ENCODE data around the gene LRG1.
"Not testable (repeated sequence)": the region's sequence is repeated elsewhere in the genome, so short reads cannot be mapped to it uniquely, and the experiment has no call there.

The LRG1 gene

DNA sequence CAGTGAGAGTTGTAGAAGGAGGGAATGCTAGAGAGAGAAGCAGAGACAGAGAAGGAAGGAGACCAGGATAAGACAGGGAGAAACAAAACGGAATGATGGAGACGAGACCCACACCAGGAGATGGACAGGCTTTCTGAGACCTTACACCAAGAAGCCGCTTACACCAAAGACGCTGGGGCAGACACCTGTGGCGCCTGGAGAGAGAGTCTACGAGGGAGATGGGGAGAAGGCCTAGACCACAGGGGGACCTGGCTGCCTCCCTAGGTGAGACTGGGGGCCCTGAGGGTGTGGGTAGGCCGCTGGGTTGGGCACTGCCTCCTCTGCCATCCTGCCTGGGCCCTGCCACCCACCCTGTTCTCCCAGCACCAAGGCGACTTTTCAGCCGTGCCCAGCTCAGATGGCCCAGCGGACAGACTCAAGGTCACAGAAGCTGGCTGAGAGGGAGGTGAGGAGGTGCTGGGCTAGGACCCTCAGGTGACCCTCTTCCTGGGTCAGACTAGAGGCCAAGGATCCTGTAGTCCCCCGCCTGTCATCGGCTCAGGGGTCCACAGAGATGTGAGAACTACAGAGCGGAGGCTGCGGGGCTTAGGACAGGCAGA lies 9.8 kb downstream of the LRG1 start:
- no peak for DNase-seq (ENCODE audit: low read depth in 2 of 2, low spot score in 1 of 2)

GRCh38 chr19:4528843-4529242 lies 11.0 kb downstream of the LRG1 start:
- no peak for DNase-seq (ENCODE audit: low read depth in 2 of 2, low spot score in 1 of 2)

- DNase-seq (ENCODE audit: low read depth in 2 of 2, low spot score in 1 of 2) = not testable (repeated sequence)
Measured at GRCh38 chr19:4527377-4527776, 12.5 kb downstream of the LRG1 start.

- DNase-seq (ENCODE audit: low read depth in 2 of 2, low spot score in 1 of 2) = no peak
Measured at GRCh38 chr19:4525563-4526002, 14.3 kb downstream of the LRG1 start.

- peak in 1 of 2 donors; percentile 48 for DNase-seq (ENCODE audit: low read depth in 2 of 2, low spot score in 1 of 2)
Measured at GRCh38 chr19:4524808-4525562, 14.9 kb downstream of the LRG1 start.

DNA sequence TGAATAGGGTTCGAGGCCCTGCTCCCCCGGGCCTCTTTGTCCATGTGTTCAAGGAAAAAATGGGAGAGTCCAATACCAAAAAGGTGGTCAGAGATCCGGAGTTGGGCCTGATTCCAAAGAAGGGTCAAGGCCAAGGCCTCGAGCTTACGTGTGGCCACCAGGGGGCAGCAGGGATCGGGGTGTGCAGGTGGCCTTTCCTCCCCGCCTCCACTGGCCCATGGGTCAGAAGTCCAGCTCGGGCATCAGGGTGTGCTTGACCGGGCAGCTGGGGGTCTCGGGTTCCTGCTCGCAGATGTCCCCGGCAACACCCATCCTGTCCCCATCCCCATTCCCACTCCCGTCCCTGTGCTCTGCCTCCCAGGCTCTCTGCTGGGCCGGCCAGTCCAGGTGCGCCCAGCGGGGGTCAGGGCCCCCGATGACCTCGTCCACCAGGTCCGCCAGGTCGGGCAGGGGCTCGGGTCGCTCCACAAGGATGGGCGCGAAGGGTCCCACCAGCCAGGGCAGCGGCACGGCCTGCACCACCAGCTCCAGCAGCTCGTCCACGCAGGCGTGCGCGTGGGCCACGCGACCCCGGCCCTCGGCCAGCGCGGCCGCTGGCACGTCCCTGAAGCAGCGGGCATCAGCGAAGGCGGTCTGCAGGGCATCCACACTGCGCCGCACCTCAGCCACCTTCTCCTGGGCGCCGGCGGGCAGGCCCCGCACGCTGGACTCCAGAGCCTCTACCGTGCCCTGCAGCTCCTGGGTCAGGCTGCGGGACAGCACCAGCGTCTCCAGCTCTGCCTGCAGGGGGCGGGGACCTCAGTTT lies 16.3 kb downstream of the LRG1 start:
- no peak for DNase-seq (ENCODE audit: low read depth in 2 of 2, low spot score in 1 of 2)

GRCh38 chr19:4522291-4523002 lies 17.4 kb downstream of the LRG1 start:
- DNase-seq (ENCODE audit: low read depth in 2 of 2, low spot score in 1 of 2) = no peak

DNA sequence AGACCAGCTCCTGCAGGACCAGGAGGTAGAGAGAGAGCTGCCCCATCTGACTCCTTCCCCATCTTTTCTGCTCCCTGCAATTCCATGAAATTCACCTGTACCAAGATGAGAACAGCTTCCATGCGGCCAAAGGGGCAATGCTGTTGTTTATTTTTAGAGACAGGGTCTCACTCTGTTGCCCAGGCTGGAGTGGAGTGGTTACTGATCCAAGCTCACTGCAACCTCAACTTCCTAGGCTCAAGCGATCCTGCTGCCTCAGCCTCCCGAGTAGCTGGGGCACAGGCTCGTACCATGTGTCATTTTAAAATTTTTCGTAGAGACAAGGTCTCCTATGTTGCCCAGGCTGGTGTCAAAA lies 18.0 kb downstream of the LRG1 start:
- no peak for DNase-seq (ENCODE audit: low read depth in 2 of 2, low spot score in 1 of 2)

DNA sequence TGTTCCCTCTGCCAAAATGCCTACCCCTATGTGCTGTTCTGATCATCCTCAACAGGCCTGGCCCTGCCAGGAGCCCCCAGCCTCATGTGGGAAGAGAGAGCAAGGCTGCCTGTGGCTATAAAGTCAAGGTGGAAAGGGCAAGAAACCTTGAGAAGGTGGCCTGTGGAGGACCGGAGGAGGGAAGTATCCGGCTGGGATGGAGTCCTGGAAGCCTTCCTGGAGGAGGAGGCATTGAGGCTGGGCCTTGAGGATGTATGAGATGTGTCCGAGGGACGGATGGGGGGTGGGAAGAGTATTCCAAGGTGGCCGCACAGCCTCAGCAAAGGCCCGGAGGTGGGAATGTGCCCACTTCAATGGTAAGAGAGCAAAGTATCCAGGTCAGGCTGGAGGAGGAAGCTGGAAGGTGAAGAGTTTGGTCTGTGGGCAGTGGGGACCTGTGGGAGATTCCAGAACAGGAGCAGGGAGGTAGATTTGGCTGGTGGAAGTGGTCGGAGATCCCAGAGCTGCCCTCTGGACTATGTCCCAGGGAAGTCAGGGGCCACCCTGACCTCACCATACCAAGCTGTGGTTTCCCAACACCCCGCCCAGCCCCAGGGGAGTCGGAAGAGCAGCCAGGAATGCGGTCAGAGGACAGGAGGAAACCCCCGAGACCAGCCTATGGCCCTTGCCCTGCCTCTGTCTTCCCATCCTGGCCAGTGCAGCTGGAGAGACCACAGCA lies 18.5 kb downstream of the LRG1 start:
- DNase-seq (ENCODE audit: low read depth in 2 of 2, low spot score in 1 of 2) = no peak

GRCh38 chr19:4519521-4520277 lies 20.1 kb downstream of the LRG1 start:
- DNase-seq (ENCODE audit: low read depth in 2 of 2, low spot score in 1 of 2) = no peak

DNA sequence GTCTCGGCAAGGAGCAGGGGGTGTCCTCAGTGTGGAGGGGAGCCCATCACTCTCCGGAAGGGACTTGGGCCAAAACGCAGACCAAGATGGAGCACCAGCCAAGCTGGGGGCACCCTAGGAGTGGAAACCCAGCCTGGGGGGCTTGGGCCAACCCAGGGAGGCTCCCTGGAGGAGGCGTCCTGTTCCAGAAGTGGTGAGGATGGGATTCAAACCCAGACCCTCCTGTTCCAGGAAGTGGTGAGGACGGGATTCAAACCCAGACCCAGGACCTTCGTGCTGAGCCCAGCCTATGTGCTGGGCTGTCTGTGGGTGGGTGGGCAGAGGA lies 20.7 kb downstream of the LRG1 start:
- no peak for DNase-seq (ENCODE audit: low read depth in 2 of 2, low spot score in 1 of 2)

DNA sequence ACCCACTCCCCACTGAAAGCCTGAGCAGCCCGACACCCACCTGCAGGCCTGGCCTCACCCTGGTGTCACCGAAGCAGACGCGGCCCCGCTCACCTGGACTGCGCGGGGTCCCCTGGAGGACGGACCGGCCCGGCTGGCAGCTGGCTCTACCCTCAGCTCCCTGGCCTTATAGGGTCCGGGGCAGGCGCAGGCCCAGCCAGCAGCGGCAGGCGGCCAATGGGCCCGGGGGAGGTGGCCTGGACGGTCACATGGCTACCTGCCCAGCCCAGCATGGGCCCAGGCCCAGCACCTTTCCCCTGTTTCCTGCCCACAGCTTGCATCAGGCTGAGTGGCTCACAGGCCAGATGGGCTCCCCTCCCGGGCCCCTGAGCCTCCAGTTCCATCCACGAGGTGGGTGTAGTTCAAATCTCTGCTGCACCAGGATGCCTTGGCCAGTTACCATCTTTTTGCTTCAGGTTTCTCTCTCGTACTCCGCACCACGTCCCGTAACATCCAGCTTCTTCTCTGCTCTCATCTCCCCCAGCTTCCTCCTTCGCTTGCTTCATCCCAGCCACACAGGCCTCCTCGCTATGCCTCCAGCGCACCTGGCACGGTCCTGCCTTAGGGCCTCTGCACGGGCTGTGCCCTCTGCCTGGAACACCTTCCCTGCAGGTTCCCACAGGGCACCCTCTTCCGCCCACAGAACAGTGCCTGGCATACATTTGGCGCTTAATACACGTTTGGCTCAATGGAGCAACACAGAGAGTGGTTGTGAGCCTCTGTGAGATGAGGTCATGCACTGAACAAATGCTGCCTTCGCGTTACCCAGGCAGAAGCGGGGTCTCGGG lies 21.3 kb downstream of the LRG1 start, which contains the start of gene PLIN4:
Gene PLIN4 (minus strand): TSS at position 142 of the 827 bp plus-strand sequence. CDS start 214 bp downstream, outside the sequence.
- no peak for DNase-seq (ENCODE audit: low read depth in 2 of 2, low spot score in 1 of 2)

DNA sequence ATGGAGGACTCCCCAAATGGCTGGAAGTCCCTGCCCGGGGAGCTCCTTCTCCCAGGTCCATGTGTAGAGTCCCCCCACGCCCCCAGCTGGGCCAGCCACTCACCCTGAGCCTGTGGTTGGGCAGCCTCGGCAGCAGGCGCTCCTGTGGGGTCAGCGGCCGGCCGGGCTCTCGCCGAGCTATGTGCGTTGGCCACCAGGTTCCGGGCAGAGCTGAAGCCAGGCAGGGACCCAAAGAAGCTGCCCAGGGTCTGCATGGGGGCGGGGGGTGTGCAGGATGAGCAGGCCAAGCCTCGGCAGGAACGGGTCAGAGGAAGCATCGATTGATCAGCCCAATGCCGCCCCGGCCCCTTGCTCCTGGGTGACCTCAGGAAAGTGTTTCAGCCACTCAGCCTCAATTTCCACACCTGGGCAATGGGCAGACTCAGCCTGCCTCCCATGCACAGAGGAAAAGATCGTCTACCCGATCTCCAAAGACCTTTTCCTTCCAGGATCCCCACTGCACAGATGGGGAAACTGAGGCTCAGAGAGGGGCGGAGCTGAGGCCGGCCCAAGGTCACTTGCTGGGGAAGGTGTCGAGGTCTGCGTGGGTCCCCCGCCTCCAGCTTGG lies 22.3 kb downstream of the LRG1 start:
- DNase-seq (ENCODE audit: low read depth in 2 of 2, low spot score in 1 of 2) = no peak

DNA sequence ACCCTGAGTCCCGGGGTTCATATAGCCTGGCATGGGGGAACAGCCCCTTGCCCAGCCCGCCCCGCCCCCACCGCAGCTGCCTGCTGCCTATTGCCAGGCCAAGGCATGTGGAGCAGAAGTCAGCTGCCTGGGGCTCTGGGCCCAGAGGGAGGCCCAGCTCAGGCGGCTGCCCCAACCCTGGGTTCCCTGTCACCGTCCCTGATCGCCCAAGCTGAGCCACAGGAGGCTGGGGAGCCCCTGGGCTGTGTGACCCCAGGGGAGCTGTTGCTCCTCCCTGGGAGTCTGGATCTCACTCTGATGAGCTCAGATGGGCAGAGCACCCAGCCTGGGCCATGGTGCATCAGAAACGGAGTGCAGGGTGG lies 22.9 kb downstream of the LRG1 start:
- DNase-seq (ENCODE audit: low read depth in 2 of 2, low spot score in 1 of 2) = no peak

GRCh38 chr19:4516199-4516938 lies 23.5 kb downstream of the LRG1 start:
- no peak for DNase-seq (ENCODE audit: low read depth in 2 of 2, low spot score in 1 of 2)

GRCh38 chr19:4515732-4516131 lies 24.1 kb downstream of the LRG1 start:
- DNase-seq (ENCODE audit: low read depth in 2 of 2, low spot score in 1 of 2) = no peak

DNA sequence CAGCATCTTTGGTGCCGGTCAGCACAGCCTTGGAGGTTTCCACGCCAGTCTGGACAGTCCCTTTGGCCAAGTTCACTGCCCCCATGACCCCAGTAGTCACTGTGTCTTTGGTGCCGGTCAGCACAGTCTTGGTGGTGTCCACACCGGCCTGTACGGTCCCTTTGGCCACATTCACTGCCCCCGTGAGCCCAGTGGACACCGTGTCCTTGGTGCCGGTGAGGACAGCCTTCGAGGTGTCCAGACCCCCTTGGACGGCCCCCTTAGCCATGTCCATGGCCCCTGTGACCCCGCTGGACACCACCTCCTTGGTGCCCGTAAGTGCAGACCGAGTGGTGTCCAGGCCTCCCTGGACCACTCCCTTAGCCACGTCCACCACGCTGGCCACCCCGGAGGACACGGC lies 26.6 kb downstream of the LRG1 start:
- DNase-seq (ENCODE audit: low read depth in 2 of 2, low spot score in 1 of 2) = no peak

GRCh38 chr19:4512070-4512469 lies 27.8 kb downstream of the LRG1 start:
- no peak for DNase-seq (ENCODE audit: low read depth in 2 of 2, low spot score in 1 of 2)

All from stimulated activated CD8-positive, alpha-beta memory T cell treated with anti-CD3 and anti-CD28 coated beads, Interleukin-4, amount 100 ng/mL, for 4 hours (primary cell).